ENCODE data around the gene PRPSAP1.
"Not testable (repeated sequence)": the region's sequence is repeated elsewhere in the genome, so short reads cannot be mapped to it uniquely, and the experiment has no call there.

PRPSAP1 gene

DNA sequence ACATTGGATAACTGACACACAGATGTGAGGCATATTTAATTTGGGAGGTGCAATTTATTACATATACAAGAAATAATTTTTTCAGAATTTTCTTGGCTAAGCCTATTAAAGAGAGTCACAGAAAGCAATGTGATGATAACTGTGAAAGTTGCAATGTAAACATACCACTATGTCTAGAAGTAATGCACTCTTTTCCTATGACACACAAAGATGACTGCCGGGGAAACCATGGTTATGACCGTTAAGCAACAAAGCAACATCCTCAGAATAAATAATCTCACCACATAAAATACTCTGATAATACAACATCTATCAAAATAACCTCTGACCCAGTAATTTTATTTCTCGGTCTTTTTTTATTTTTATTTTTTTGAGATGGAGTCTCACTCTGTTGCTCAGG lies 35.1 kb downstream of the PRPSAP1 start:
- DNase-seq (ENCODE audit: low spot score): peak; percentile 66

- DNase-seq (ENCODE audit: low spot score): no peak
Observed at GRCh38 chr17:76317535-76317934, 36.2 kb downstream of the PRPSAP1 start.

GRCh38 chr17:76314392-76315227 lies 39.1 kb downstream of the PRPSAP1 start:
- no peak for DNase-seq (ENCODE audit: low spot score)

DNA sequence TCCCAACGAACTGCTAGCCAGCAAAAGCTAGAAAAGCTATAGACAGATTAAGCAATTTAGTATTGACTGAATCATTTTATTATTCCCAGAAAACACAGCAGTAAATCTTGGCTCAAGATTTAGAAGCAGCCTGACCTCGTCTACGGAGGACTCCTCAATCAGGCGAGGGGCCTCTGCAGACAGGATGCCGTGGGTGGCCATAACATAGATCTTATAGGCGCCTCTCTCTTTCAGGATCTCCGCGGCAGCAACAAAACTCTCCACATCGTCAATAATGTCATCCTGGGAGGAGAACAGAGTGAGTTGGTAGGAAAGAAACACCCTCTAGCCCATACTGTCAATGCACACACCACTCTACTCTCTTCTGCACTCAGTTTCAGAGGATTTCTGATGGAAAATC lies 41.0 kb downstream of the PRPSAP1 start:
- no peak for DNase-seq (ENCODE audit: low spot score)

GRCh38 chr17:76309461-76309860 lies 44.3 kb downstream of the PRPSAP1 start:
- no peak for DNase-seq (ENCODE audit: low spot score)

DNA sequence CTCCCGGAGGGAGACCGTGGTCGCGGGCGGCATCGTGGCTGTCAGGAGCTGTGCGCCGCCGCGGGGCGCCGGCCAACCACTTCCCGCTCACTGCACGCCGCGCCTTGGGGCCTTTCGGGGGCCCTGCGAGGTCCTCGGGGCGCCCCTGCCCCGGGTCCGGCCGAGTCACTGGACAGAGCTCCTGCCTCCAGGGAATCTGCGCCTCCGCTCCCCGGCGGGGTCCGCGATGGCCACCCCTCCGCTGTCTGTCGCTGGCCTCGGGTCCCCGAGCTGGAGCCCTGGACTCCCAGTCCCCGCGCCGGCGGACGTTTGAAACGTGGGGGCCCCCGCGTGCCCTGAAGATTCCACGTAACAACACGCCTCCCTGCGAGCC lies 45.8 kb downstream of the PRPSAP1 start, which contains the start of gene QRICH2:
TSS of gene QRICH2 (minus strand) at position 311 of the 373 bp plus-strand sequence. CDS start at position 33, 278 bp downstream.
- DNase-seq (ENCODE audit: low spot score): no peak

DNA sequence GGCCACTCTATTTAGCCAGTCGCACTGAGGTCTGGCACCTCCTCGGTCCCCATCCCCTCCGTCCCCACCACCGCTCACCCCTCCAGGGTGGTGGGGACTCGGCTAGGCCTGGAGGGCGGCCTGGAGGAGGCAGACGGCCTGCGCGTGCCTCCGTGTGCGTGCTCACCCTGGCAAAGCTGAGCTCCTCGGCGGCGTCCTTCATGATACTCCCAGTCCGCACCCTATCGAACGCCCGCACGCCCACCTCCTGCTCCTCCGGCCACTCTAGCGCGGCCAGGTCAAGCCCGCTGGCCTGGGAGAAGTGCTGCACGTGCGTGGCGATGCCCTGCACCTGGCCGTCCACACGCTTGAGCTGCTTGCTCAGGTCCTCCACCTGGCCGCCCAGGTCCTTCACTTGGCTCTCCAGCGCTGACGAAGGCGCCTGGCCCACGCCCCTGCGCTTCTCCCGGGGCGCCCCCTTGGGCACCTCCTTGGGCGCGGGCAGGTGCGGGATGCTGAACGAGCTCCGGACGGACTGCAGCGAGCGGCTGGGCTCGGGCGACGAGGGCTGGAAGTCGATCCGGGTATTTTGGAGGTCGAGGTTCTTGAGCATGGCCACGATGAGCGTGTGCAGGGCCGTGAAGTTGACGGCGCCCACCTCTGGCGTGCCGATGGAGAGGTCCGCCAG lies 46.3 kb downstream of the PRPSAP1 start:
- DNase-seq (ENCODE audit: low spot score): no peak

DNA sequence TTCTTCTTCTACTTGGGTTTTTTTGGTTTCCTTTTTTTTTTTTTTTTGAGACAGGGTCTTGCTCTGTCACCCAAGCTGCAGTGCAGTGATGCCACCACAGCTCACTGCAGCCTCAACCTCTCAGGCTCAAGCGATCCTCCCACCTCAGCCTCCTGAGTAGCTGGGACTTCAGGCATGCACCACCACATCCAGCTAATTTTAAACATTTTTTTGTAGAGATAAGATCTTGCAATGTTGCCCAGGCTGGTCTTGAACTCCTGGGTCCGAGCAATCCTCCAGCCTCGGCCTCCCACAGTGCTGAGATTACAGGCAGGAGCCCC lies 48.6 kb downstream of the PRPSAP1 start:
- DNase-seq (ENCODE audit: low spot score): not testable (repeated sequence)

GRCh38 chr17:76304226-76305134 lies 49.2 kb downstream of the PRPSAP1 start:
- DNase-seq (ENCODE audit: low spot score): no peak

- DNase-seq (ENCODE audit: low spot score): no peak
Observed at GRCh38 chr17:76297436-76297835, 56.3 kb downstream of the PRPSAP1 start.

- no peak for DNase-seq (ENCODE audit: low spot score)
Observed at GRCh38 chr17:76296889-76297288, 56.8 kb downstream of the PRPSAP1 start.

DNA sequence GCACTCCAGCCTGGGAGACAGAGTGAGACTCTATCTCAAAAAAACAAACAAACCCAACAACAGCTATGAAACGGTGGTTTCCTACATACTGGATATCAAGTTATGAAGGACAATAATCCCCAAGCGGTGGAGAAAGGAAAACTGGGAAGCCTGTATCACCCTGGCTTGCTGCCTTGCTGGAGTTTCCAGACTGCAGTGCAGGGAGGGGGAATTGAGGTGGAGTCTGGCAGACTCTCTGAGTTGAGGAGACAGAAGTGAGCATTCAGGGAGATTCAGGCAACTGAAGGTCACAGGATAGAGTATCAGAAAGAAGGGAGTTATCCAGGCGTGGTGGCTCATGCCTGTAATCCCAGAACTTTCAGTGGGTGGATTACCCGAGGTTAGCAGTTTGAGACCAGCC lies 57.5 kb downstream of the PRPSAP1 start:
- DNase-seq (ENCODE audit: low spot score): no peak

GRCh38 chr17:76293106-76293505 lies 60.6 kb downstream of the PRPSAP1 start:
- no peak for DNase-seq (ENCODE audit: low spot score)

DNA sequence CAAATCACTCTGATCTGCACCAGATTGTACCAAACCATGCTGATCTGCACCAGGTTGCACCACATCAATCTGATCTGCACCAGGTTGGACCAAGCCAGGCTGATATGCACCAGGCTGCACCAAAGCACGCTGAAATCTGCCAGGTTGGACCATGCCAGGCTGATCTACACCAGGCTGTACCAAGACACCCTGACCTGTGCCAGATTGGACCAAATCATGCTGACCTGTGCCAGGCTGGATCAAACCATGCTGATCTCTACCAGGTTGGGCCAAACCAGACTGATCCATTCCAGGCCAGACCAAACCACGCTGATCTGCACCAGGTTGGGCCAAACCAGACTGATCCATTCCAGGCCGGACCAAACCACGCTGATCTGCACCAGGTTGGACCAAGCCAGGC lies 61.1 kb downstream of the PRPSAP1 start:
- DNase-seq (ENCODE audit: low spot score): no peak

GRCh38 chr17:76281573-76282371 lies 71.9 kb downstream of the PRPSAP1 start:
- no peak for DNase-seq (ENCODE audit: low spot score)

DNA sequence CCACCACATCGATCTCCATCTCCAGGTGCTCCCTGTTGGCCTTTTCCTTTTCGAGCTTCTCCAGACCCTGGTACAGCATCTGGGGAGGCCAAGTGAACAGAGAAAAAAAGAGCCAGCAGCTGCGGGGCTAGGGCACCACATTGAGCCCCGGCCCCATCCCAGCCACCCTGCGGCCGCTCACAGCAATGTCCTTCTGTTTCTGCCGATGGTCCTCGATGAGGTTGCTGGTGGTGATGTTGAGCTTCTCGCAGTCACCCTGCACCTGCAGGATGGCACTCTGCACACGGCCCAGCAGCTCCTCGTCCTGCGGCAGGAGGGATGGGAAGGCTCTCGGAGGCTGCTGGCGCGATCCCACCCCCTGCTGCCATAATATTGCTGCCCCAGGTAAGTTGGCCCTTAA lies 73.1 kb downstream of the PRPSAP1 start:
- no peak for DNase-seq (ENCODE audit: low spot score)

DNA sequence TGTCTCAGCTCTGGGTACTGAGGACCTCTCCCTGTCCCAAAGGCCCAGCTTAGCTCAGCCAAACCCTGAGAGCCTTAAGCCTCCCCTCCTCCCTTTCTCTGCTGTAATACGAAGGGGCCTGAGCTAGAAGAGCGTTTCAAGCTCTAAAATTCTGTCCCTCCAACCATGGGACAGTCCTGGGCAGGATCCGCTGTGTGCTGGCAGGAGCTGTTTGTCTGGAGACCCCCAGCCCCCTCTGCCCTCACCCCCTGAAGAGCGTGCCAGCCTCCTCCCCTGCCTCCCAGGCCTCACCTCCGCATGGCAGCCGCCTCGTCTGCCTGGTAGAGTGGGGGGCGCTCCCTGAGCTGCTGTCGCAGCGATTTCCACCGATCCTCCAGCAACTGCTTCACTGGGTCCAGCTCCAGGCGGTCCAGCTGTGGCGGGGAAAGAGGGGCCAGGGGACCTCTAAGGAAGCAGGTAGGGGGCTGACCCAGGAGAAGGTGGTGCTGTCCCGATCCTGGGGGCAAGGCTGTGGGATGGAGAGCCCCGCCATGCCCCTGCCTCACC lies 73.9 kb downstream of the PRPSAP1 start:
- DNase-seq (ENCODE audit: low spot score): no peak

- peak; percentile 92 for DNase-seq (ENCODE audit: low spot score)
Observed at GRCh38 chr17:76278952-76279741, 74.6 kb downstream of the PRPSAP1 start.

DNA sequence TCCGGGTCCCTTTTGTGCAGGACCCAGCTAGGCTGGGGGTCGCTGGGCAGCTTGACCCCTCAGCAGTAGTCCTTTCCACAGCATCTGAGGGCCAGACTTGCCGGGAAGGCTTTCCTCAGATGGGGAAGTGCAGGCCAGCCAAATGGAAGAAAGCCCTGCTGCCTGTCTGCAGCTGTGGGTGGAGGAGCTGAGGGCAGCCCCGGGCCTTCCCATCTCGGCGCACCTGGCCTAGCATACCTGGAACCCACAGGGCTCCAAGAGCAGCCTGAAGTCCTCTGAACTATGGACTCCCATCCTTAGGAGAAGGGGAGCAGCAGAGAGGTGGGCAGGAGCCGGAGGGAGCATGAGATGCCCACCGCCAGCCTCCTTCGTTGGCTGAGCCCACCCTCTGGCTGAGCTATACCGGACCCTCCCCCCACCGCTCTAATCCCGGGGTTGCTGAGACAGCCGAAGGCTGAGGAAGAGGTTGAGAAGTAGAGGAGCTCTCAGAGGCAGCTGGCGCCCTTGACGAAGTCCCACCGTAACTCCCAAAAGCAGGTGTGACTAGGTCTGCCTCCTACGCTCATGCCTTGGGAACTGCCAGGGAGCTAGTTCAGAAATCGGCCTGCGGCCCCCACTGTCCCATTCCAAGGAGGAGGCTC lies 75.3 kb downstream of the PRPSAP1 start:
- no peak for DNase-seq (ENCODE audit: low spot score)

Measured in hepatic stellate cell (primary cell).